ENCODE data around the gene GRM1.

The GRM1 gene

GRCh38 chr6:146050168-146050567 lies 21.3 kb downstream of the GRM1 start:
- no peaks in the 10 kb centered on the region for H3K36me3 ChIP-seq (replicated peaks; ENCODE audit: low read depth, low read length)
- H3K4me3 ChIP-seq (ENCODE audit: low read length) = no peak overlapping the region
- no peak overlapping the region for H2AFZ ChIP-seq (ENCODE audit: low read depth, low read length)
- H3K4me1 ChIP-seq (ENCODE audit: low read length) = no peaks in the 10 kb centered on the region
- no peak overlapping the region for H3K27ac ChIP-seq (ENCODE audit: low read length)
- no peaks in the 10 kb centered on the region for H3K9me3 ChIP-seq (ENCODE audit: insufficient read depth, low read length)
- H3K79me2 ChIP-seq (ENCODE audit: low read length) = no peaks in the 10 kb centered on the region
- TF ChIP-seq EZH2phosphoT487 (IDR thresholded peaks at IDR 0.05; ENCODE audit: low read depth) = no peak
- TF ChIP-seq CTCF (IDR thresholded peaks at IDR 0.05; ENCODE audit: low read depth, low read length) = no peak
- no peaks in the 10 kb centered on the region for H3K27me3 ChIP-seq (ENCODE audit: low read depth, low read length)
- no peak overlapping the region for H3K4me2 ChIP-seq (ENCODE audit: low read length)
- H3K9ac ChIP-seq (ENCODE audit: low read length) = no peak overlapping the region
- H4K20me1 ChIP-seq (ENCODE audit: insufficient read depth, low read length) = no peaks in the 10 kb centered on the region

GRCh38 chr6:146056506-146056905 lies 27.6 kb downstream of the GRM1 start:
- no peak overlapping the region for H2AFZ ChIP-seq (ENCODE audit: low read depth, low read length)

GRCh38 chr6:146065690-146066089 lies 36.8 kb downstream of the GRM1 start:
- H3K4me3 ChIP-seq (ENCODE audit: low read length) = no peak overlapping the region
- no peak overlapping the region for H2AFZ ChIP-seq (ENCODE audit: low read depth, low read length)
- TF ChIP-seq EZH2phosphoT487 (IDR thresholded peaks at IDR 0.05; ENCODE audit: low read depth) = no peak
- TF ChIP-seq CTCF (IDR thresholded peaks at IDR 0.05; ENCODE audit: low read depth, low read length) = no peak
- H3K4me2 ChIP-seq (ENCODE audit: low read length) = no peak overlapping the region
- H3K27me3 ChIP-seq (ENCODE audit: low read depth, low read length) = no peaks in the 10 kb centered on the region
- no peaks in the 10 kb centered on the region for H3K4me1 ChIP-seq (ENCODE audit: low read length)
- H3K9ac ChIP-seq (ENCODE audit: low read length) = no peak overlapping the region
- H3K36me3 ChIP-seq (replicated peaks; ENCODE audit: low read depth, low read length) = no peaks in the 10 kb centered on the region
- H3K27ac ChIP-seq (ENCODE audit: low read length) = no peak overlapping the region
- no peaks in the 10 kb centered on the region for H3K79me2 ChIP-seq (ENCODE audit: low read length)
- H3K9me3 ChIP-seq (ENCODE audit: insufficient read depth, low read length) = no peaks in the 10 kb centered on the region
- H4K20me1 ChIP-seq (ENCODE audit: insufficient read depth, low read length) = no peaks in the 10 kb centered on the region

More at GRCh38 chr6:146056506-146056905, 27.6 kb downstream of the GRM1 start:
- Histone ChIP-seq H3K27ac (ENCODE audit: low read length) (no peak overlapping the region), H3K36me3 (replicated peaks; ENCODE audit: low read depth, low read length) (no peaks in the 10 kb centered on the region), H3K4me2 (ENCODE audit: low read length) (no peak overlapping the region), H3K27me3 (ENCODE audit: low read depth, low read length) (no peaks in the 10 kb centered on the region), H4K20me1 (ENCODE audit: insufficient read depth, low read length) (no peaks in the 10 kb centered on the region), H3K9ac (ENCODE audit: low read length) (no peak overlapping the region), H3K79me2 (ENCODE audit: low read length) (no peaks in the 10 kb centered on the region), H3K9me3 (ENCODE audit: insufficient read depth, low read length) (no peaks in the 10 kb centered on the region), H3K4me3 (ENCODE audit: low read length) (no peak overlapping the region), H3K4me1 (ENCODE audit: low read length) (no peaks in the 10 kb centered on the region)
- TF ChIP-seq EZH2phosphoT487 (IDR thresholded peaks at IDR 0.05; ENCODE audit: low read depth) (no peak), CTCF (IDR thresholded peaks at IDR 0.05; ENCODE audit: low read depth, low read length) (no peak)

GRCh38 chr6:146066506-146066905 lies 37.6 kb downstream of the GRM1 start:
- no peaks in the 10 kb centered on the region for H4K20me1 ChIP-seq (ENCODE audit: insufficient read depth, low read length)
- TF ChIP-seq EZH2phosphoT487 (IDR thresholded peaks at IDR 0.05; ENCODE audit: low read depth) (no peak), CTCF (IDR thresholded peaks at IDR 0.05; ENCODE audit: low read depth, low read length) (no peak)
- no peak overlapping the region for H2AFZ ChIP-seq (ENCODE audit: low read depth, low read length)
- no peak overlapping the region for H3K4me3 ChIP-seq (ENCODE audit: low read length)
- no peaks in the 10 kb centered on the region for H3K27me3 ChIP-seq (ENCODE audit: low read depth, low read length)
- no peak overlapping the region for H3K4me2 ChIP-seq (ENCODE audit: low read length)
- H3K4me1 ChIP-seq (ENCODE audit: low read length) = no peaks in the 10 kb centered on the region
- no peak overlapping the region for H3K27ac ChIP-seq (ENCODE audit: low read length)
- no peaks in the 10 kb centered on the region for H3K9me3 ChIP-seq (ENCODE audit: insufficient read depth, low read length)
- H3K9ac ChIP-seq (ENCODE audit: low read length) = no peak overlapping the region
- H3K79me2 ChIP-seq (ENCODE audit: low read length) = no peaks in the 10 kb centered on the region
- H3K36me3 ChIP-seq (replicated peaks; ENCODE audit: low read depth, low read length) = no peaks in the 10 kb centered on the region

All from OCI-LY3 (cell line).